GM19043 (cell line): ENCODE results near the gene HOGA1.

ENCODE experiments used
- ATAC-seq: cut with Tn5 transposase; IDR thresholded peaks from one replicate; pipeline ENCODE4 v1.9.1; 2021; ENCODE audit warnings: low read depth; ENCODE audit not compliant: unreplicated experiment

The HOGA1 gene

DNA sequence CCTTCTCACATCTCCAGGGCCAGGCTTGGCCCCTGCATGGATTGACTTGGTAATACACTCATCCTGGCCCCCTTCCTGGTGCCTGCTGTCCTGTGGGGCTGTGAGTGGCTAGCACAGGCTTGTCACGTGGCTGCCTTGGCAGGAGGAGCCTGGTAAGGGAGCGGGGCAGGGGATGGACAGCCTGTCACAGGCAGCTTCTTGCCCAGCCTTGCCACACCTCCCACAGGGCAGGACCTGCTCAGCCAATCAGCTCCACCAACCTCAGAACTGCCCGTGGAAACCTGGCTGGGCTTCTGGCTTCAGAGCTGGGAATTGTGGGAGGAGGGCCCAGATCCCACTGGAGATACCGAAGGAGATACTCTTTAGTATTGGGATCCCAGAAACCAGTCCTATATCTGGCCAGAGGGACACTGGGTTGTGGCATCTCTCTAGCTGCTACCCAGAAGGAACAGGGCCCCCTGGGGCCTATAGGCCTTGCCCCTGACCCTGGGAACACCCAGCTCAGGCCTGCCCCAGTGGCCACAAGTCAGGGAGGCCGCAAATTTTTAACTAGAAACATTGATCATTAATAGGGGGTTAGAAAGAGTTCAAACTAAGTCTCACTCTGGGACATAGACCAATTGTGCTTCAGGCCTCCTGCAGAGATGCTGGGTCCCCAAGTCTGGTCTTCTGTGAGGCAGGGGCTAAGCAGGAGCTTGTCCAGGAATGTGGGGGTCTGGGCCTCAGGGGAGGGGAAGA lies at the start of gene HOGA1:
HOGA1 (plus strand) TSS at position 330 of the 738 bp plus-strand sequence; CDS start at position 645, 315 bp downstream.
- peak; percentile 64 for ATAC-seq

DNA sequence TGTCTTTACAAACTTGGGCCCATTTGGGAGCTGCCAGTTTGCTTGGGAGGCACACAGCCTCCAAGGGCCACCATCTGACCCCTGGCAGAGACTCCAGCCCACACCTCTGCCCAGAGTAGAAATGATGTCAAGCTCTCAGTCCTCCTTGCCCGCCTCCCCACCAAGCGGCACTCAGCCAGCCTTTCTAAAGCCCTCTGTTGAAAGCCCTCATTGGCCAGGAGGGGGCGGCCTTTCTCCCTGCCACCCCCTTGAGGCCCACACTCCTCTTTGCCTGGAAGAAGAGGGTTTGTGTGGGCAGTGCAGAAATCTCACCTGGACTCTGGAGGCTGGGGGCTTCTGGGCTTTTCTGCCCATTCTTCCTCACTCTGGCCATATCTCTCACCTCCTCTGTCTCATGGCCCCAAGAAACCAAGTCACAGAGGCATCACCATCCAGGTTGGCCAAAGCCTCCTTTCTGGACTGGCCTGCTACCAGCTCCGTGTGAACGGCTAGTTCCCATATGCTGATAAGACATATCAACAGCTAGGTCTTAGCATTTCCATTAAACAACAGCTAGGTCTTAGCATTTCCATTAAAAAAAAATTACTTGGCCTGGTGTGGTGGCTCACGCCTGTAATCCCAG lies 49.3 kb upstream of the HOGA1 start:
- ATAC-seq = no peak

DNA sequence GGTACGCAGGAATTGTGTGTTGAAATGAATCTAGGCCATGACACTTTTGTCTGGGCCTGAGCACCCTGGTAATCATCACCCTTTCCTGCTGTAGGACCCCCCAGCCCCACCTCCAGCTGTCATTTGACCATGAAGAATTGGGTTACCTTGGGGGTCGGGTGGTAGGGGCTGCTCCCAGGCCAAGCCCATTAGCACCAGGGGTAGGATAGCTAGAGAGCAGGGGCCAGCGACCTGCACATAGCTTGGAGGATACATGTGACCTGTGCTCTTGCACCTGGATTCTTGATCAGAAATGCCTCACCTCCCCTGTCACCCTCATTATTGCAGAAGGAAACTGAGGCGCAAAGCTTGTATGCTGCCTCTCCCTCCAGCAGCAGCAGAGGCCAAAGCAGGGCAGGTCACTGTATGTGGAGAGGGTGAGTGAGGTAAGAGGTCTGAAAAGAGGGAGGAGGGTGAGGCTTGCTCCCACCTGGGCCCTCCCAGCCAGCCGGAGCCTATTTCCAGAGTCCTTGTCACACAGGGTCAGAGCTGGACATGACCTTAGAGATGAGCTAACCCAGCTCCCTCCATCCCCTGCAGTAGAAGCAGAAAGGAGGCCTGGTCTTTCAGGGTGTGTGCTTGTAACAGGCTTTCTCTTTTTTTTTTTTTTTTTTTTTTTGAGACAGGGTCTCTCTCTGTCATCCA lies 46.9 kb upstream of the HOGA1 start:
- ATAC-seq = no peak

- no peak for ATAC-seq
Measured at GRCh38 chr10:97538411-97538810, 45.8 kb upstream of the HOGA1 start.

GRCh38 chr10:97538839-97539238 lies 45.4 kb upstream of the HOGA1 start:
- ATAC-seq = no peak

DNA sequence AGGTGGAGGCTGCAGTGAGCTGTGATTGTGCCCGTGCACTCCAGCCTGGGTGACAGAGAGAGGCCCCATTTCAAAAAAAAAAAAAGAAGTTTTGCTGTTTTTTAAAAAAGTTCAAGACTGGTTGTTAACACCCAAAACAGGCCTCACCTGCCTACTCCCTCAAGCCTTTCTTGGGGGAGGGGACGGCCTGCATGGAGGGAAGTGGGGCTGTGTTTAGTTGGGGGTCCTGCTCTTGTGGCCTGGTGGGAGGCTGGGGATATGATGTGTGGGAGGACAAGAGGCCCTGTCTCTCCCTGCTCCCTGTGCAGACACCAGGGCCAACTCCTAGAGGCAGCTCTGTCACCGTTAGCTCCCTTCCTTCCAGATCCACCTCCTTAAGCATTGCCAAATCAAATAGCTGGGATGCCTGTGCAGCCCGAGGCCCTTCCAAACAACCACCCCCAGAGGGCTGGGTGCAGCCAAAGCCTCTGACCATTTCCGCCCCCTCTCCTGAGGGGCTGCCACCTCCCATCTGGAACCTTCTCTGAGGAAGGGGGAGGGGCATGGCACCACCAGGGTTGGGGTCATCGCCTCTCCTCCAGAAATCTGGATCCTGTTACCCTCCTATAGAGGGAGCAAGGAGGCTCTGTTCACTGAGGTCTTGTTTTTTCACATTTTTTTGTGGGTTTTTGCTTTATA lies 44.5 kb upstream of the HOGA1 start:
- ATAC-seq = no peak

- no peak for ATAC-seq
Measured at GRCh38 chr10:97540669-97541500, 43.3 kb upstream of the HOGA1 start.

GRCh38 chr10:97542169-97543024 lies 41.8 kb upstream of the HOGA1 start:
- no peak for ATAC-seq

- no peak for ATAC-seq
Measured at GRCh38 chr10:97543025-97543546, 41.1 kb upstream of the HOGA1 start.

- ATAC-seq = no peak
Measured at GRCh38 chr10:97546456-97547270, 37.5 kb upstream of the HOGA1 start.

DNA sequence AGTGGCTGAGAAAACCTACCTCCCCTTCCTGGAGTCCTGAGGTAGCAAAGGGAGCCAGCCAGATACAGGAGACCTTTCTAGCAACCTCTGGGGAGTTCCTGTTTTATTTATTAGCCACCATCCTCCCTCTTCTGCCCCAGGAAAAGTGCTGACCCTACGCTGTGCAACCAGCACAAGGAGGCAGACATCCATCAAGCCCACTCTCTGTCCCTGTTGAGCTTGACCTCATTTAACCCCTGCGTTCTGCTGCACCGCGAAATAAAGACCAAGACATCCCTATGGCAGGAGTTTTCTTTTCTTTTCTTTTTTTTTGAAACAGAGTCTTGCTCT lies 37.0 kb upstream of the HOGA1 start:
- ATAC-seq = no peak

DNA sequence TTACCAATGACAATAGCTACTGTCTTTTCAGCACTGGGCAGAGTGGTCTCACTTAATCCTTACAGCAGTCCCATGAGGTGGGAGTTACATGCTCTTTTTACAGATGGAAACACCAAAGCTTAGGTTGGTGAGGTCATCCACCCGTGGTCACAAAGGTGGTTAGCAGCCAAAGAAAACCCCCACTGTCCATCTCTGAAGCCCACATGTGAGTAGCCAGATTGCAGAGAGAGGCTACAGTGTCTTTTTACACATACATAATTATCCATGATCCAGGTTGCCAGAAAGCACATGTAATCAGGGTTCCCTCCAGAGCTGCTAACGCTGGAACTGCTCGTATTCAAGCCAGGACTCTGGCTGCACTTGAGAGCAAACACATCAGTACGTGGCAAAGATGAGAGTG lies 36.2 kb upstream of the HOGA1 start:
- no peak for ATAC-seq

GRCh38 chr10:97548828-97549455 lies 35.2 kb upstream of the HOGA1 start:
- no peak for ATAC-seq

GRCh38 chr10:97549587-97550322 lies 34.4 kb upstream of the HOGA1 start:
- ATAC-seq = no peak

- no peak for ATAC-seq
Measured at GRCh38 chr10:97550336-97551149, 33.6 kb upstream of the HOGA1 start.

- no peak for ATAC-seq
Measured at GRCh38 chr10:97551271-97551670, 32.9 kb upstream of the HOGA1 start.
